ENCODE results near the gene KDM4C.

KDM4C gene

DNA sequence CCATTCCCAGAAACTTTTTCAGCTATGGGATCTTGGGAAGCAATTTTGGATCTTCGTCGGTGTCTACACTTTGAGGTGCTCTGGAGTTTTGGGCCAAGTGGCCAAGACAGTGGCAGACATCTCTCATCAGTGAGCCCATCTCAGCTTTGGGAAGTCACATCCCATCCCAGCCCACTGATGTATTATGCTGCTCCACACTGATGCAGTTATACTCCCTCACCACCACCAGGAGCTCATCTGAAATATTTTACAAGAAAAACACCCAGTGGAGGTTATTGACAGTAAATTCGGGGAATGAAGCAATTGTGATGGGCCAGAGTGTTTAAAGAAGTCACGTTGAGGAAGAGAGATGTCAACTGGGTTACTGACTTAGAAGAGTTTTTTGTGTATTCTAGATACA is 378.0 kb downstream of the KDM4C start:
- no peak overlapping the region for H3K4me3 ChIP-seq (replicated peaks; ENCODE audit: low read depth, low read length)
- no peak for DNase-seq (ENCODE audit: extremely low read depth, low read depth)
- TF ChIP-seq, protein P1, sequence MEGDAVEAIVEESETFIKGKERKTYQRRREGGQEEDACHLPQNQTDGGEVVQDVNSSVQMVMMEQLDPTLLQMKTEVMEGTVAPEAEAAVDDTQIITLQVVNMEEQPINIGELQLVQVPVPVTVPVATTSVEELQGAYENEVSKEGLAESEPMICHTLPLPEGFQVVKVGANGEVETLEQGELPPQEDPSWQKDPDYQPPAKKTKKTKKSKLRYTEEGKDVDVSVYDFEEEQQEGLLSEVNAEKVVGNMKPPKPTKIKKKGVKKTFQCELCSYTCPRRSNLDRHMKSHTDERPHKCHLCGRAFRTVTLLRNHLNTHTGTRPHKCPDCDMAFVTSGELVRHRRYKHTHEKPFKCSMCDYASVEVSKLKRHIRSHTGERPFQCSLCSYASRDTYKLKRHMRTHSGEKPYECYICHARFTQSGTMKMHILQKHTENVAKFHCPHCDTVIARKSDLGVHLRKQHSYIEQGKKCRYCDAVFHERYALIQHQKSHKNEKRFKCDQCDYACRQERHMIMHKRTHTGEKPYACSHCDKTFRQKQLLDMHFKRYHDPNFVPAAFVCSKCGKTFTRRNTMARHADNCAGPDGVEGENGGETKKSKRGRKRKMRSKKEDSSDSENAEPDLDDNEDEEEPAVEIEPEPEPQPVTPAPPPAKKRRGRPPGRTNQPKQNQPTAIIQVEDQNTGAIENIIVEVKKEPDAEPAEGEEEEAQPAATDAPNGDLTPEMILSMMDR (IDR thresholded peaks at IDR 0.05; ENCODE audit: low read depth, low read length, missing control alignments): no peak

DNA sequence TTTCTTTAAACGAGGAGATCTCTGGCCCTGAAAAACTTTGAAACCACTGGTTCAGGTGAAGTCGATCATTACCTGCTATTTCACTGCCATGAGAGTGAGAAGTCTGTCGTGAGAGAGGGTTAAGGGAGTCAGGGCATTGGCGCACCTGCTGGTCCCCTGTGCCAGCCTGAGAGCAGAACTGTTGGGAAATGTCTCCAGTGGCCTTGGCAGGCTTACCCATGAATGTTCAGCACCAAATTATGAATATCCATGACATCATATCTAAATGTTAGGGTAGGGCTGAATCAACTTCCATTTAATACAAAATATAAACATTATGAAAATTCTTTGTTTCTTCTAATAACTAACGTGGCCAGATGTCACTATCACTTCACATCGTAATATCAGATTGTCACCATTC is 379.3 kb downstream of the KDM4C start:
- TF ChIP-seq, protein P1 (IDR thresholded peaks at IDR 0.05; ENCODE audit: low read depth, low read length, missing control alignments): no peak
- H3K4me3 ChIP-seq (replicated peaks; ENCODE audit: low read depth, low read length): no peak overlapping the region
- no peak for DNase-seq (ENCODE audit: extremely low read depth, low read depth)

DNA sequence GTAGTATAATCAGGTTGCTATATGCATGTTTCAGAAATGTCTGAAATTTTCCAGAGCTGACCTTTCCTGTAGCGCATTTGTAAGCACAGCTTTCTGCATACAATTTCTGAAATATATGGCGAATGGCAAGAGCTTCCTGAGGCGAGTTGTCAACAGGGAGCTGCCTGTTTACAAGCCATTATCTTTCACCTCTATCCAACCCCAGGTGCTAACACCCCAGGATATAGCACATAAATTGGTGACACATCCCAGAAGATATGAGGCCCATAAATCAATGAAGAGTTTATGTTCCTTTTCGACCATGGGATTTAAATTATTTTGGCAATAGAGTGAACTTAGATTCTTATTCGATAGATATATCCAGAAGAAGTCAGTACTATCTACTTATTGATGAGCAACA is 379.8 kb downstream of the KDM4C start:
- no peak for DNase-seq (ENCODE audit: extremely low read depth, low read depth)
- TF ChIP-seq, protein P1 (IDR thresholded peaks at IDR 0.05; ENCODE audit: low read depth, low read length, missing control alignments): no peak
- no peak overlapping the region for H3K4me3 ChIP-seq (replicated peaks; ENCODE audit: low read depth, low read length)

DNA sequence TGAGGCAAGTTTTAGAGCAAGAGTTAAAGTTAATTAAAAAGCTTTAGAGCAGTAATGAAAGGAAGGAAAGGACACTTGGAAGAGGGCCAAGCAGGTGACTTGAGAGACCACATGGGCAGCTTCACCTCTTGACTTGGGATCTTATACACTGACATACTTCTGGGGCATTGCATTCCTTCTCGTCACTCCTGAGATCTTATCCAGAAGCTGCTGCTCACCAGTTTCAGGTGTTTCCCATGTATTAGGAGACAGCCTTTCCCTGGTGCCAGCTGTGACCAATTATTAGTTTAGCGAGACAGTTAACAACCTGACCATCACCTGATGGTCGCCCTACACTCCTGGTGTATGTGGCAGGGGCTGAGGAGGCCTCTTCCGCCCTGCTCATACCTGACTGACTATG is 382.1 kb downstream of the KDM4C start:
- DNase-seq (ENCODE audit: extremely low read depth, low read depth): no peak
- TF ChIP-seq, protein P1 (IDR thresholded peaks at IDR 0.05; ENCODE audit: low read depth, low read length, missing control alignments): no peak
- H3K4me3 ChIP-seq (replicated peaks; ENCODE audit: low read depth, low read length): no peak overlapping the region

DNA sequence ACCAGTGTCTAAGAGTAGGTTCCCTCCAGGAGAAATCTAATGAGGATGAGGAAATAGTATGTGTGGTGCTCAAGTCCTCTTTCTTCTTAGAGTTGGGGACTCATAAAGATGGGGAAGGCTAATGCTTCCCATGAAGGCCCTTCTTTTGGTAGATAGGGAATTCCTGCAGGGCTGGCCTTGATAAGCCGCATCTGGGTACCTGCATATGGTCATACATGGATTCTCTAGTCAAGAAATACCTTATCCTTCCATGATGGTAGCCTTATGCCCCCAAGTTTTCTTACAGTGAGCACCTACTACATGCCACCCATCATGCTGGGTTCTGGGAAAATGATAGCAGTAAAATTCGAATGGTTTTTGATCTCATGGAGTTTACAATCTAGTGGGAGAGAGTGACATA is 382.6 kb downstream of the KDM4C start:
- no peak overlapping the region for H3K4me3 ChIP-seq (replicated peaks; ENCODE audit: low read depth, low read length)
- TF ChIP-seq, protein P1 (IDR thresholded peaks at IDR 0.05; ENCODE audit: low read depth, low read length, missing control alignments): no peak
- DNase-seq (ENCODE audit: extremely low read depth, low read depth): no peak

DNA sequence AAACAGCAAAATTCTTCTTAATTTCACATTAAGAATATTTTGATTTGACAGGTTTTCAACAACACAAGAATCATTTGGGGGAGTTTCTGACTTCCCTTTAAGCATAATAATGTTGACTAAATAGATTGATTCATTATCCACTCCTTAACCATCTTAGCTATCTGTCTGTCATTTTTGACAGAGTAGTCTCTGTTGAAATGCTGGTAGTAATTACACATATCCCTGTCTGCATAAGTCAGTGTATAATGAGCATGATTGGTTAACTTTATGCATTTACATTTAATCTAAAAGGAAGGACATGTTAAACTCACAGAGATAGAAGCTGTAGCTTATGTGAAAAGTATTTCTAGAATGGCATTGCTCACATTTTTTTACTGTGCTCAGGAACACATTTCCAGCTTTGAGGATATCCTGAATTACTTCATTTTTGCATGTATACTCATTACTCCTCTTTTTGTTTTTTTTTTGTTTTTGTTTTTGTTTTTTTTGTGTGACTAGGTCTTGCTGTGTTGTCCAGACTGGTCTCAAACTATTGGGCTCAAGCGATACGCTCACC is 385.9 kb downstream of the KDM4C start:
- no peak overlapping the region for H3K4me3 ChIP-seq (replicated peaks; ENCODE audit: low read depth, low read length)
- TF ChIP-seq, protein P1 (IDR thresholded peaks at IDR 0.05; ENCODE audit: low read depth, low read length, missing control alignments): no peak
- no peak for DNase-seq (ENCODE audit: extremely low read depth, low read depth)

Data from HFF-Myc (cell line).